GM19372 (cell line): ENCODE results near the gene WIPF3.
"Not testable (repeated sequence)": the region's sequence is repeated elsewhere in the genome, so short reads cannot be mapped to it uniquely, and the experiment has no call there.

Source experiments
- ATAC-seq: cut with Tn5 transposase; IDR thresholded peaks from one replicate; pipeline ENCODE4 v1.9.1; 2021; ENCODE audit warnings: mild to moderate bottlenecking, low read depth, moderate library complexity; ENCODE audit not compliant: unreplicated experiment

The WIPF3 gene

DNA sequence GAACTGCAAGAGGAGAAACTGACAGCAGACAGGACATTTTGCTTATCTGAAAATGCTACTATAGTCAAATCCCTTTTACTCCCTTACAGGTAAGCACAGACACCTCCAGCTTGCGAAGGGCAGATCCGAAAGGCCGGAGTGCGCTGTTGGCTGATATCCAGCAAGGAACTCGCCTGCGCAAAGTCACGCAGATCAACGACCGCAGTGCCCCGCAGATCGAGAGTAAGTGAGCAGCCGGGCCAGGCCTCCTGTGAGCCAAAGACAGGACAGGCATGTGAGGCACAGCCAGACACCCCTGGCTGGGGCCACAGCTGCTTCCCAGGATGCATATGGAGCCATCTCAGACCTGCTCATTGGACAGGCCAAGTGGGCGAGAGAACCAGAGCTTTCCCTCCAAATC, 69.4 kb downstream of the WIPF3 start:
- ATAC-seq: no peak

DNA sequence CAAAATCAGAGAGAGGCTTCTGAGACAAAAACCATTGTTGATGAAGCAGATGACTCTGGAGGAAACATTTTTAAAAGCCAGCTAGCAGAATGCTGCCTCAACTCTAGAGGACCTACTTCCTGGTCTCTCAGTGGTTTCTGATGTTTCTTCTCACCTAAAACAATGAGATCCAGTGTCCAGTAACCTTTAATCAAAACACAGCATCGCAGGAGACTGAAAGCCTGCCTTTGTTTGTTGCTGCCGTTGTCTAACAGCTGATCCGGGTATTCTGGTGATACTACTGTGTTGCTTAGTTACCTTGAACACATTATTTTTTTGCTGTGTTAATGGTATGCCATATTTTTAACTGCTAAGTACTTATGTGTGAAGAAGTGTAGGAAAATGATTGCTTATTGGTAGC, 70.9 kb downstream of the WIPF3 start:
- ATAC-seq: no peak

DNA sequence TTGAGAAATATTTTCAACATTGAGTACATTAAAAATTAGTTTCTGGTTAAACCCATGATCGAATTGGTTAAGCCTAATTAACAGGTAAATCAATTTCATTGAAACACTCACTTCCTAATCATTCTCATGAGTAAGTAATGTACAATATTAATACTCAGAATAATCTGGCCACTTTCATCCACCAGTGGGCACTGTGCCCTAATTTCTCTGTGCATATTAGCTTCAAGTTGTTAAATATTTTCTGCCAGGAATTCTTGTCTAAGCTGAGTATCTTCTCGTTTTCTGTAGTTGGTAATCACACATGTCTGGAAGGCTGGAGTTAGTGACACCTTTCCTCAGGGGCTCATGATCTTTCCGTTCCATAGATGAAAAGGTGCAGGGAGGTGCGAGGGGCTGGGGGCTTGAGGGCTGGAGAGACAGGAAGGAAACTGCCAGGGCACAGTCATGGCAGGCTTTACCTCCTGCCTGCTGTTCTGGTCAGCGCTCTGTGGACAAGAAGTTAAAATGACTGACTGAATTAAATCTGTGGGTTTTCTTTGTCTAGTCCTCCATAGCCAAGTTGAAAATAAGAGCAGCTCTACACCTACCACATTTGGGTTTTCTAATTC, 71.9 kb downstream of the WIPF3 start:
- no peak for ATAC-seq

DNA sequence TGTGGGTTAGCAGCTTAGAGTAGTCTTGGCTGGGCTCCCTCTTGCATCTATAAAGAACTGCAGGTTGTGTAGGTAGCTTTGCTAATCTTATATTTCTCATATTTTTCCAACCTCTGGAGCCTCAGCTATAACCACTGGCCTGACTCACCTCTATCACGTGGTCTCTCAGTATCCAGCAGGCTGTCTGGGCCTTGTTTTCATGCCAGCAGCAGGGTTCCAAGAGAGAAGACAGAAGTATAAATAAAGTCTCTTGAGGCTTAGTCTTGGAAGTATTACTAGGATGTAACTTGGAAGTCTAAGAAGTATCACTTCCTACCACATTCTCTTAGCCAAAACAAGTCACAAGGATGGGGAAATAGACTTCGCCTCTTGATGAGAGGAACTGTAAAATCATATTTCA, 73.3 kb downstream of the WIPF3 start:
- ATAC-seq: no peak

DNA sequence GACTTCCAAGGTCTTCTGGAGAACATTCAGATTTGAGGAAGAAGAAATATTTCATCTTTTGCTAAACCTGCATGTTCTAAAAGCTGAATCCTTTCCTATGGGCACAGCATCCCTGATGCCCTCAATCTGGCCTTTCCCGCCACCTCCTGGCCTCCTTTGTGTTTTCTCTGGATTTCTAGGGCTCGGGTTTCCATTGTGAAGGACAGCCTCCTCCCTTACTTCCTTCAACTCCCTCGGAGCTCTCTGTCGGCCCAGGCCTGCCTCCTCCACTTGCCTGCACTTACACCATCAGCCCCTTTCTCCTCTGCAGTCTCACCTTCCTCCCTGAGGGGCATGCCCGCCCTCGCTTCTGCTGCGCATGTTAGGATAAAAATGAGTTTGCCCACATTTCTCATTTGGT, 75.4 kb downstream of the WIPF3 start:
- ATAC-seq: no peak

DNA sequence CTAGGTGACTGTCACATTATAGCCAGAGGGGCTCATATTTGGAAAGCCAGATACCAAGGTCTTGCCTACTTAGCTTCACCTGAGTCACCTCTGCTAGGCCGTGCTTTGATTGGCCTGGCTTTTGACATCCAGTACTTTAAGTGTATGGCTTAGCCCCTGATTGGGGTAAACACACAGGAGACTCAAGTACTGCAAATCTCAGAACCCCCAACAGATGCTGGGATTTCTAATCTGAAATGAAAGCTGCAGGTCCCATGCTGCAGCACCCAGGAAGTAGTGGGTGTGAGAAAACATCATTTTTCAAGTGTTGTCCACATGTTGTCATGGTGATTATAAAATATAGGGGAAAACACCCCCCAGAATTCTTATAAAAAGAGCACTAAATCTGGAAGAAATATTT, 76.2 kb downstream of the WIPF3 start:
- no peak for ATAC-seq

DNA sequence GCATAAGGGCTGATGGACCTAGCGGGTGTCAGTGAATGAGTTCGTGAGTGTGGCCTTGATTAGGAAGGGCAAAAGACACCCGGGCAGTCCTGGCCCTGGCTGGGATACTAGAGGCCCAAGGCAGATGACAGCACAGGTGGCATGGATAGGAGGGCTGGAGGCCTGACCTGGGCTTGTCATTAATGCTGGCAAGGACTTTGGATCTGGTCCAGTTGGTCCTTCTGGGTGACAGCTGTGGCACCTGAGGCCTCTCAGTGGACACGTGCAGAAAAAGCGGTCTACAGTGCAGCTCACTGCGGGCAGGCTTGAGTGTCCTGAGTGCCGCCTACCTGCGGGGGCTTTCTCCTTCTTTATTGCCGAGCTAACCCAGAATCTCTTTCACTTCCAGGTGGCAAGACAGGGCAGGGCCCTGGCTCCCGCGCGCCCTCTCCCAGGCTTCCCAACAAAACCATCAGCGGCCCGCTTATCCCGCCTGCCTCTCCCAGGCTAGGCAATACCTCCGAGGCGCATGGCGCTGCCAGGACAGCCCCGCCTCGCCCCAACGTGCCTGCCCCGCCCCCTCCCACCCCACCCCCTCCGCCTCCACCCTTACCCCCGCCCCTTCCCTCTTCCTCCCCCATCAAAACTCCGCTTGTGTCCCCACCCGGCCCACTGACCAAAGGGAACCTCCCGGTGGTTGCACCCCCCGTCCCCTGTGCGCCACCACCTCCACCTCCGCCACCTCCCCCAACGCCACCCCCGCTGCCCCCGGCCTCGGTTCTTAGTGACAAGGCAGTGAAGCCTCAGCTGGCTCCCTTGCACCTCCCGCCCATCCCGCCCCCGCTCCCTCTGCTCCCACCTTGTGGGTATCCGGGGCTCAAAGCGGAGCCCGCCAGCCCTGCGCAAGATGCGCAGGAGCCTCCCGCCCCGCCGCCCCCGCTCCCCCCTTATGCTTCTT, 77.4 kb downstream of the WIPF3 start:
- no peak for ATAC-seq

DNA sequence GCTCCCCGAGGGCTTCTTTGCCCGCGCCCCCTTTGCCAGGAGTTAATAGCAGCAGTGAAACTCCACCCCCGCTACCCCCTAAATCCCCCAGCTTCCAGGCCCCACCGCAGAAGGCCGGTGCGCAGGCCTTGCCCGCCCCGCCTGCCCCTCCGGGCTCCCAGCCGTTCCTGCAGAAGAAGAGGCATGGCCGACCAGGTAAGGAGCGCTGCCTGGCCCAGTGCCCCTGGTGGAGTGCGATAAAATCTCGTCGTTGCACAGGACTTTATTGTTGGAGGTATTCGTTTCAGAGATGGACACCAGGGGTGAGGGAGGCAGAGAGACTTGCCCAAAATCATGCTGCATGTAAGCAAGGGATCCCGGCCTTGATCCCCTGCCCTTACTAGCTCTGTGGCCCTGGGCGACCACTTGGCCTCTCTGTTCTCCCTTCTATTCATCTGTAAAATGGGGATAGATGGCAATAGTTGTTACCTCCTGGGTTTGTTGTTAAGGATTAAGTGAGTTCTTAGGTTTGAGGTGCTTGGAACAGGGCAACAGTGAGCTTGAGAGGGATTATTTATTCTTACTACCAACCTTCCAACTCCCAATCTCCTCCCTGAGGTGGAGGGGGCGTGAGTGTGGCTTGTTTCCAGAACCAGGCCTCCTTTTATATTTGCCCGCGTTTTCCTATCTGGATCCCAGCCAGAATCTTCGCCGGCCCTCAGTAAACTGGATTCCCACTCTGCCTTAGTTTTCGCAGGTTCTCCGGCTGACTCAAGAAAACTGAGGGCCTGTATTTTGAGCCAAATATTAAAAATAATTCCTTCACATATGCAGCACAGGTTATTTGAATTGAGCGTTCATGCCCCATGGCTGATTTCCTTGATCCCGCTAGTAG, 78.3 kb downstream of the WIPF3 start:
- no peak for ATAC-seq

DNA sequence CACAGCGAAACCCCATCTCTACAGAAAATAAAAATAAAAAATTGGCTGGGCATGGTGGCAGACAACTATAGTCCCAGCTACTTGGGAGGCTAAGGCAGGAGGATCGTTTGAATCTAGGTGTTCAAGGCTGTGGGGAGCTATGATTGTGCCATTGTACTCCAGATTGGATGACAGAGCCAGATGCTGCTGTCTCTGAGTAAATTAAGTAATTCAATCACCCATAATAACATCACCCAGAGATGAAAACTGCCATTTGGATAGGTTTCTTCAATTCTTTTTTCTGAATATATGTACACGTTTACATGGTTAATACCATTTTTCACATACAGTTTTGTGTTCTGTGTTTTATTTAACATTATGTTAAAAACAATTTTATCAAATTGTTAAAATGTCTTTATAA, 79.3 kb downstream of the WIPF3 start:
- no peak for ATAC-seq

DNA sequence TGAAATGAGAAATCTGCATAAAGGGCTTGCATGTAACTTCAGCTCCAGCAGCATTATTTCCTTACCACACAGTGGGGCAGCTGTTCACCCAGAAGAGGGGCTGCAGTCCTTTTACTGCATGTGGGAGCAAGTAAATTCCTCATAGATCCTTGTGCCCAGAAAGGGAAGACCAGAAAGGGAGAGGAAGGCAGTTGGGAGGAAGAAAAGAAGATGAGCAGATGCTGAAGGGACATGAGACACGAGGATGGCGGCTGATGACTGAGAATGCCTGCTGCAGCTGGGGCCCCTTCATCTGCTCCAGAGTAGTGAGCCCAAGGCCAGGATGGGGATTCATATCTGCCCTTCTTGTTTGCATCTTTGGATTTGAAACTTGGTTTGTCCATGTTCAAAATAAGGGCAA, 80.5 kb downstream of the WIPF3 start:
- ATAC-seq: no peak

DNA sequence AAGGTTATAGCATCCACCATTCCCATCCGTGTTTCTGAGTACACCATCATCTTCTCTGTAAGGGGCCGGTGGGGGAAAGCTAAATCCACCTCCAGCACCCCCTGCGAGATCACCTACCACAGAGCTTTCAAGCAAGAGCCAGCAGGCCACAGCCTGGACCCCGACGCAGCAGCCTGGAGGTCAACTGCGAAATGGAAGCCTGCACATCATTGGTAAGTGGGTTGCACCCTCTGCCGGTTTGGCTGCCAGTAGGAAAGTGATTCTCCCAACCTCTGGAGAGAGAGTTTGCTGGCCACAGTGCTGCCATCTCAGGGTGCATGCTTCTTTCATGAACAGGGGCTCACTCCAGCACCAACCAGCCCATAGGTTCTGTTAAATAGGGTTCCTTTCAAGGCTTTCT, 81.7 kb downstream of the WIPF3 start:
- ATAC-seq: no peak

DNA sequence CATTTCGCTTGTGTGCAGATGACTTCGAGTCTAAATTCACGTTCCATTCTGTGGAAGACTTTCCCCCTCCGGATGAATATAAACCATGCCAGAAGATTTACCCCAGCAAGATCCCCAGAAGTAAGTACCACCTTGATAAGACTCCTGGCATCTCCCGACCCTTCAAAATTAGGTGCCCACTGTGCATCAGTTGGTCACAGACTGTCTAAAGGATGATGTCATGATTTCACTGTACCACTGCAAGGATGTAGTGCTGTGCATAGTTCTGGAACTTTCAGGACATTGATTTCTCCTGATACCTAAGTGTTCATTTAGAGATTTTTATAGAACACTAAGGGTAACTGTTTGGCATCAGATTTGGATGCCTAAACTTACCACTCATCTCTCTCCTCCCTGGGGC, 83.0 kb downstream of the WIPF3 start:
- ATAC-seq: no peak

DNA sequence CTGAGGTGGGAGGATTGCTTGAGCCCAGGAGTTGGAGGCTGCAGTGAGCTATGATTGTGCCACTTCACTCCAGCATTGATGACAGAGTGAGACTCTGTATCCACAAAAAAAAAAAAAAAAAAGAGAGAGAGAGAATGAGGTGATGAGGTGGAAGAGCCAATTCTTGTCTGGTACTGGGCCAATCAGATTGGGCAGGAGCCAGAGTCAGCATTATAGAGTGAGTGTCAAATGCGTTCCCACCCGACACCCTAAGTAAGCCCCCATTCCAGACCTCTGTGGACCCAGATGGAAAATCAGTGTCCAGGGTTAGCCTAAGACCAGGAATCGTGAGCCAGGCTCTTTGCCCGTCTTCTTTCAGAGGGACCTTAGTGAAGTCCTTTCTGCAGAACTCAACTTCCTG, 83.9 kb downstream of the WIPF3 start:
- no peak for ATAC-seq

DNA sequence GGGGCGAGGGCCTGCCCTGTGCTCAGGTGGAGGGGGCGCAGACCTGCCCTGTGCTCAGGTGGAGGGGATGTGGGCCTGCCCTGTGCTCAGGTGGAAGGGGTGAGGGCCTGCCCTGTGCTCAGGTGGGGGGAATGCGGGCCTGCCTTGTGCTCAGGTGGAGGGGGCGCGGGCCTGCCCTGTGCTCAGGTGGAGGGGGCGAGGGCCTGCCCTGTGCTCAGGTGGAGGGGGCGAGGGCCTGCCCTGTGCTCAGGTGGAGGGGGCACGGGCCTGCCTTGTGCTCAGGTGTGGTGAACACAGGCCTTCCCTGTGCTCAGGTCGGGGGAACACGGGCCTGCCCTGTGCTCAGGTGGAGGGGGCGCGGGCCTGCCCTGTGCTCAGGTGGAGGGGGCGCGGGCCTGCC, 84.5 kb downstream of the WIPF3 start:
- not testable (repeated sequence) for ATAC-seq

DNA sequence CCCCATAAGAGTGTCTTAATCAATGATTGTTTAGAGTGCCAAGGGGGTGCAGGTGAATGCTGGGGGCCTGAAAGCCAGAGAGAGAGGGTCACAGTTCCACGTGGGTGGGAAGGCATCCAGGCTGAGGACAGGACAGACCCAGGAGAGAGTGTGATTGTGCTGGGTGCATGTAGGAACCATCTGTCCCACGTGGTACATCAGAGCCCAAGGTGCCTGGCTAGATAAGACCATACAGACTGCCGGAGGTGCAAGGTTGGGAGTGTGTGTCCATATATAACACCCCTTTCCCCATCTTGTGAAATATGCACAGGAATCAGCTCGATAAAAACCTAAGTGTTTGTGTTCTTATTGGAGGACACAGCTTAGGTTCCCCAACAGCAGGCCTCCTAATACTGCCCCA, 85.5 kb downstream of the WIPF3 start:
- no peak for ATAC-seq

DNA sequence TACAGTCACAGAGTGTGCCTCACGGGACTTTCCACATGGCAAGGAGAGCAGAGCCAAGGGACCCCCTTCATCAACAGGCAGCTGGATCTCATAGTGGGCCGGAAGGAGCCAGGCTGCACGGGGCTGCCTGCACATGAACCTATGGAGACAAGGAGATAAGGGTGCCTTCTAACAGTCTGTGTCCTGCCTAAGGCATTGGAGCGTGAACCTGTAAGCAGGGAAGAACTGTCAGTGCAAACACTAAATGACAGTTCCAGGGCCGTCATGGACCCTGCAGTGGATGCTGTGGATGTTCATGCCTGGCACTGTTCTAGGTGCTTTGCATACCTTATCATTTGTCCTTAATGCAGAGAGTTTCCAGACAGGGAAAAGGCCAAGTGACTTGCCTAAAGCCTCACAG, 85.9 kb downstream of the WIPF3 start:
- ATAC-seq: no peak

DNA sequence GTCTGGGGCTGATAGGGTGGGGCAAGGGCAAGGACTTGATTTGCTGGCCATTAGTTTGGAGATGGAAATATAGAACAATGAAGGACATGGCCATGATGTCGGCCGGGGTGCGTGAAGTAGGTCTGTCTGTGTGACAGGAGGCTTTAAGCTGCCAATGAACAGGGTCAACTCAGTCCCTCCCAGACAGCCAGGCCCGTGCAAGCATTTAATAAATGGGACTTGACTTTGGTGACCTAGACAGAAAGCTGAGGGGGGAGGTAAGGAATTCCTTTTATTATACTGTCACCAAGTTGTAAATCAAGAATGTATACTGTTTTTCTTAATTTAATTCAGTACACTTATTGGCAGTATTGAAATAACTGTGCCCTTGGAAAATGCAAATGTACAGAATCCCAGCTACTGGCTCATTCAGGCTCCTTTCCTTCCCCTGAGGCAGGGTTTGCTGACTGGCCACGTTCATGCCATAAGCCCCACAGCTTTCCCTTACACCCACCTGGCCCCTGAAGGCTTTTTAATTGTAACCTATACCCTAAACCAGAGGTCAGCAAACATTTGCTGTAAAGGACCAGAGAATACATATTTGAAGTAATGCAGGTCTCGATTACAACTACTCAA, 87.2 kb downstream of the WIPF3 start:
- no peak for ATAC-seq

DNA sequence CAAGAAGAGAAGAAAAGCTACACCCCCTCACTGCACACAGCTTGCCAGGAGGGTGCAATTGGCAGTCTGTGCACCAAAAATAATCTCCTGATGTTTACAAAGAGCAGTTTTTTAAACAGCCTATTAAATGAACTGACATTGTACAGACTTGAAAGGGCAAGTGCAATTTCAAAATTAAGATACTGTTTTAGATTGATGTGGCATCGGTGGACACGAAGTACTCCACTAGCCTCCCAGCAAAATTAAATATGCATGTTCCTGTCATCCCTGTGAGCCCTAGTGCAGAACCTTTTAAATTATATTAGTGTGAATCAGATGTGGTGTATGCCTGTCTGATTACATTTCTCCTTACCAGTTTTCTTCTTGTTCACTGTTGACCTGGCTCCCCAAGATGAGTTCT, 87.9 kb downstream of the WIPF3 start:
- no peak for ATAC-seq

DNA sequence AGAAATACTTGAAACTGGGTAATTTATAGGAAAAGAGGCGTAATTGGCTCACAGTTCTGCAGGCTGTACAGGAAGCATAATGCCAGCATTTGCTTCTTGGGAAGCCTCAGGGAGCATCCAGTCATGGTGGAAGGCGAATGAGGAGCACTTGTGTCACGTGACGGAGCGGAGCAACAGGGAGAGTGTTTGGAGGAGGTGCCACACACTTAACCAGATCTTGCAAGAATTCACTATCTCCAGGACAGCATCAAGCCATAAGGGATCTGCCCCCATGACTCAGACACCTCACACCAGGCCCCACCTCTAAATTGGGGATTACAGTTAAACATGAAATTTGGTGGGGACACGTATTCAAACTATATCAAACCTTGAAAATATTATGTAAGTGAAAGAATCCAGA, 89.3 kb downstream of the WIPF3 start:
- no peak for ATAC-seq

DNA sequence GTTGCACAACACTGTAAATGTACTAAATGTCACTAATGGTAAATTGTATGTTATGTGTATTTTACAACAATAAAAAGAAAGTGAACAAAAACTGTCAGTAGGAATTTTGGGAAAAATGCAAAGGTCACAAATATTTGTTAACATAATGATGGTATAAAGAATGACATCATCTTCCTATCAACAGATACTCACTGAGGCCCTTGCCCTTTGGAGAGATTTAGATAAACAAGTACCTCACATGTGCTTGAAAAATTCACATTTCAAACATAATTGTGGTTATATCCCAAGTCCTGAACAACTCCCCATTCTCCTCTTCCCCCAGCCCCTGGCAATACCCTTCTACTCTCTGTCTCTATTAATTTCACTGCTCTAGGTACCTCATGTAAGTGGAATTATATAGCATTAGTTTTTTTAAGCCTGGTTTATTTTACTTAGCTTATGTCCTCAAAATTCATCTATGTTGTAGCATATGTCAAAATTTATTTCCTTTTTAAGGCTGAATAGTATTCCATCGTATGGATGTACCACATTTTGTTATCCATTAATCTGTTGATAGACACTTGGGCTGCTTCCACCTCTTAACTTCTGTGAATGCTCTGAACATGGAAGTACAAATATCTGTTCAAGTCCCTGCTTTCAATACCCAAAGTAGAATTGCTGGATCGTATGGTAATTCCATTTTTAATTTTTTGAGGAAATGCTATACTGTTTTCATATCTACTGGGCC, 90.5 kb downstream of the WIPF3 start:
- ATAC-seq: no peak
